Breast epithelium (tissue), 3 donors: ENCODE measurements around the gene PCDHA1.

Source experiments
- POLR2A ChIP-seq: fragments of 450-650 bp; IDR thresholded peaks from one replicate; pipeline ENCODE4 v1.6.1; 2016; ENCODE audit warnings: antibody characterized with exemption, mild to moderate bottlenecking, moderate library complexity
- TF ChIP-seq, protein P1 (sequence below), 3 donors: fragments of 450-650 bp; IDR thresholded peaks; one replicate each; pipeline ENCODE4 v1.5.1; 2016 to 2017; ENCODE audit warnings: antibody characterized with exemption in 3 of 3, mild to moderate bottlenecking in 3 of 3, moderate library complexity in 3 of 3

DNA sequence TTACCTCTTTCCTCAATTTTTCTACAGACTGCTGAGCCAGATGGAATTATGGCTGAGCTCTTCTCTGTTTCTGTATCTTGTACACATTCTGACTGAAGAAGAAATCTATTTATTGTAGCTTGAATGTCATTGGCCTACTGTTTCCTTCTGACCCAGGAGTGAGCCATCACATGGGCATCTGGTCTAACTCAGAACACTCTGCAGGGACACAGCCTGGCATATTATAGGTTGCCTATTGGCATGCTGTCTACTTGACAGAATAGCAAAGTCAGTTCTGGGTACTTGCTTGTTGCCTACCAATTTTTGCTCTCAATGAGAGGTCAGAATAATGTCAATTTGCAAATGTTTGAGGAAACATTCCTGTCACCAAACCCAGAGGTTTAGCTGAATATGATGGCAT is 187.6 kb downstream of the PCDHA1 start:
- TF ChIP-seq POLR2A, result no peak
- TF ChIP-seq, protein P1, sequence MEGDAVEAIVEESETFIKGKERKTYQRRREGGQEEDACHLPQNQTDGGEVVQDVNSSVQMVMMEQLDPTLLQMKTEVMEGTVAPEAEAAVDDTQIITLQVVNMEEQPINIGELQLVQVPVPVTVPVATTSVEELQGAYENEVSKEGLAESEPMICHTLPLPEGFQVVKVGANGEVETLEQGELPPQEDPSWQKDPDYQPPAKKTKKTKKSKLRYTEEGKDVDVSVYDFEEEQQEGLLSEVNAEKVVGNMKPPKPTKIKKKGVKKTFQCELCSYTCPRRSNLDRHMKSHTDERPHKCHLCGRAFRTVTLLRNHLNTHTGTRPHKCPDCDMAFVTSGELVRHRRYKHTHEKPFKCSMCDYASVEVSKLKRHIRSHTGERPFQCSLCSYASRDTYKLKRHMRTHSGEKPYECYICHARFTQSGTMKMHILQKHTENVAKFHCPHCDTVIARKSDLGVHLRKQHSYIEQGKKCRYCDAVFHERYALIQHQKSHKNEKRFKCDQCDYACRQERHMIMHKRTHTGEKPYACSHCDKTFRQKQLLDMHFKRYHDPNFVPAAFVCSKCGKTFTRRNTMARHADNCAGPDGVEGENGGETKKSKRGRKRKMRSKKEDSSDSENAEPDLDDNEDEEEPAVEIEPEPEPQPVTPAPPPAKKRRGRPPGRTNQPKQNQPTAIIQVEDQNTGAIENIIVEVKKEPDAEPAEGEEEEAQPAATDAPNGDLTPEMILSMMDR (IDR thresholded peaks at IDR 0.05), result no peak
